CD4-positive, alpha-beta T cell treated with Interferon gamma for 1 hour (primary cell): ENCODE results near the gene CCNA1.

Experiments used
- DNase-seq: peaks from one replicate; pipeline ENCODE4 v3.0.0-alpha.2; 2020

The CCNA1 gene

DNA sequence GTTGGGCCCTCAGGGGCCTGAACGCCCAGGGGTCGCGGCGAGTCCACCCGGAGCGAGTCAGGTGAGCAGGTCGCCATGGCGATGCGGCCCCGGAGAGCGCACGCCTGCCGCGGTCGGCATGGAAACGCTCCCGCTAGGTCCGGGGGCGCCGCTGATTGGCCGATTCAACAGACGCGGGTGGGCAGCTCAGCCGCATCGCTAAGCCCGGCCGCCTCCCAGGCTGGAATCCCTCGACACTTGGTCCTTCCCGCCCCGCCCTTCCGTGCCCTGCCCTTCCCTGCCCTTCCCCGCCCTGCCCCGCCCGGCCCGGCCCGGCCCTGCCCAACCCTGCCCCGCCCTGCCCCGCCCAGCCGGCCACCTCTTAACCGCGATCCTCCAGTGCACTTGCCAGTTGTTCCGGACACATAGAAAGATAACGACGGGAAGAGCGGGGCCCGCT lies at the start of gene CCNA1:
Gene CCNA1 (plus strand): TSS at position 390 of the 439 bp plus-strand sequence. CDS start 562 bp downstream, outside the sequence.
- no peak for DNase-seq

- DNase-seq: no peak
These were observed 46.8 kb upstream of the CCNA1 start for GRCh38 chr13:36385489-36385888.

- DNase-seq: no peak
These were observed 37.0 kb upstream of the CCNA1 start for GRCh38 chr13:36395280-36395679.

GRCh38 chr13:36405151-36405550 lies 27.1 kb upstream of the CCNA1 start:
- no peak for DNase-seq

GRCh38 chr13:36412736-36413135 lies 19.6 kb upstream of the CCNA1 start:
- no peak for DNase-seq

DNA sequence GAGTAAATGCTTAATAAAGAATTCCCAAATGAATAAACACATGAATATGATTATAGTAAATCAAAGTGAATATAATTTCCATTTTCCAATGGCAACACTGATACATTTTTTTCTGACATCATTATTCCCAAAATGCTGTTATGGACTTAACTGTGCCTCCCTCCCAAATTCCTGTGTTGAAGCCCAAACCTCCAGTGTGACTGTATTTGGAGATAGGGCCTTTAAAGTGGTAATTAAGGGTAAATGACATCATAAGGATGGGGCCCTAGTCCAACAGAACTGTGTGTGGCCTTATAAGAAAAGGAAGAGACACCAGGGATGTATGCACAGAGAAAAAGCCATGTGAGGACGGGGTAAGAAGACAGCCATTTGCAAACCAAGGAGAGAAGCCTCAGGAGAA lies 19.1 kb upstream of the CCNA1 start:
- no peak for DNase-seq

DNA sequence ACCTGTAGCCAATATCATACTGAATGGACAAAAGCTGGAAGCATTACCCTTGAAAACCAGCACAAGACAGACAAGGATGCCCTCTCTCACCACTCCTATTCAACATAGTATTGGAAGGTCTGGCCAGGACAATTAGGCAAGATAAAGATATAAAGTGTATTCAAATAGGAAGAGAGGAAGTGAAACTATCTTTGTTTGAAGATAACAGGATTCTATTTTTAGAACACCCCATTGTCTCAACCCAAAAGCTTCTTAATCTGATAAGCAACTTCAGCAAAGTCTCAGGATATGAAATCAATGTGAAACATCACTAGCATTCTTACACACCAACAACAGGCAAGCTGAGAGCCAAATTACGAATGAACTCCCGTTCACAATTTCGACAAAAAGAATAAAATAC lies 17.8 kb upstream of the CCNA1 start:
- DNase-seq: no peak

GRCh38 chr13:36417331-36417730 lies 15.0 kb upstream of the CCNA1 start:
- DNase-seq: no peak

- no peak for DNase-seq
These were observed 14.1 kb upstream of the CCNA1 start for GRCh38 chr13:36418022-36418805.

GRCh38 chr13:36420437-36420891 lies 11.8 kb upstream of the CCNA1 start:
- peak; percentile 52 for DNase-seq

DNA sequence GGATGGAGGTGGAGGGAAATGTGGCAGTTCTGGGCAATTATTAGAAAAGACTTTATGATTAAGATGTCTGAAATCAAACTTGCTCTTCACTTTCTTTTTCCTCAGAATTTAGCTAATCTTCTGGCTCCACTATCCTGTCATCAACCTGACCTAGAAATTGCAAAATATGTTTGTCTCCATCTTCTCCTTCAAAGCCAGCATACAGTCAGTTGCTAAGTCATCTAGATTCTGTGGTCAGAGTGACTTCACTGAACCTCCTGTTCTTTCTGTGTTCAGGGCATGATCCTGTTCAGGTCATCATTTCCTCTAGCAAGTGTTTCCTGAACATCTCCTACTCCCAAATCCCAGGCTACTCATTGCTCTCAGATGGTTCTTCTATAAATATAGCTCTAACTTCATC lies 10.8 kb upstream of the CCNA1 start:
- no peak for DNase-seq

GRCh38 chr13:36428086-36428485 lies 4.2 kb upstream of the CCNA1 start:
- DNase-seq: no peak

DNA sequence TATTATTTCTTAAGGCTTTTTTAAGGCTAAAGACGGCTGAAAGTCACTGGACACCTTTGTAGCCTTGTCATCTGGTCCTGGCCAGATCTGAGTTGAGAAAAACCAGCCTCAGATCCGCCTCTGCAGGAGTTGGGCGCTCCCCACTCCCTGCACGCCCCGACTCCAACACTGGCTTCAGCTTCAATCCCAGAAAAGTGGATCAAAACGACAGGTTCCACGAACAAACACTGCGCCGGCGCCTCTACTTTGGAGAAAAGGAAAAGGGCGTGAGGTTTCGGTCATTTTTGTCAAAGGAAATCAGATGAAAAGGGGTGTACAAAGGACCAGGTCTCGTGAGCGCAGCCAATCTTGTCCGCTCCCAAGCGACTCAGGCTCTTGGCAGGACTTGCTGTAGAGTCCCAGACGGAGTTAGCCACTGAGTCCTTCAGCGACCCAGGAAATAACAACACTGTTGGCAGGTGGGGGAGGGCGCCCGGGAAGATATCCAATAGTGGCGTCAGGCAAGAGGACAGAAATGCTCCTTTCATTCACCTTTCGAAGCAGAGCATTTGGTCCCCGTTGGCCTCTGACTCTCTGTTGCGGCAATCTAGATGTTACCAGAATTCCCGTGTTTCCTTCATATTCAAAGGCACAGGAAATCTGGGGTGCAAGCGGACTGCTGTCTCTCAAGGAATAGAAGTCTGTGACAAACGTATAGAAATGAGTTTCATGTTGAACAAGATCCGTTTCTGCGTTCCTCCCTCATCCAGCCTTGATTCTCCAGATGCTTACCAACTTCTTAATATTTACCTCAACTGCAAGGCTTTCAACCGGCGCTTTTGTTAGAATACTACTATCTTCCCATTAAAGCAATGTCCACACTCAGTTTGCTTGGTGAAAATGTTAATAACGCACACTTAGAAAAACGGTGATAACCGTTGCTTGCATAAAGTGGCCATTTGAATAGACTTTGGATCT lies 1.8 kb upstream of the CCNA1 start:
- no peak for DNase-seq

- DNase-seq: no peak
These were observed 840 bp upstream of the CCNA1 start for GRCh38 chr13:36431204-36432105.

DNA sequence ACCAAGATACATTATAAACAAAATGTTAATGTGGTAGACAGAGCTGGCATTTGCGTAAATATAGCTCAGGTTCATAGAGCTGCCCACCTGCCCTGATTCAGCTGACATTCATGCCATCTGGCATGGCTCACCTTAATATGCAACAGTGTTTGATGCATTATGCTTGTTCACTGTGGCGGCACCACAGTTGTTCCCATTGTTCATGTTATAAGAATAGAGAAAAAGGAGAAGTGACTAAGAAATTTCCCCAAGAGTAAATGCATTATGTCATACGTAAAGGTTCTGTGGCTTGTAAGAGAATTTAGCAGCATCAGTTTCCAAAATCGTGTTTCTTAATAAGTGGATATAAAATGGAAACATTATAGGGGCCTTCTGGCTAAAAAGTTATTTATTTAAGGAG lies 4.5 kb downstream of the CCNA1 start:
- DNase-seq: no peak

DNA sequence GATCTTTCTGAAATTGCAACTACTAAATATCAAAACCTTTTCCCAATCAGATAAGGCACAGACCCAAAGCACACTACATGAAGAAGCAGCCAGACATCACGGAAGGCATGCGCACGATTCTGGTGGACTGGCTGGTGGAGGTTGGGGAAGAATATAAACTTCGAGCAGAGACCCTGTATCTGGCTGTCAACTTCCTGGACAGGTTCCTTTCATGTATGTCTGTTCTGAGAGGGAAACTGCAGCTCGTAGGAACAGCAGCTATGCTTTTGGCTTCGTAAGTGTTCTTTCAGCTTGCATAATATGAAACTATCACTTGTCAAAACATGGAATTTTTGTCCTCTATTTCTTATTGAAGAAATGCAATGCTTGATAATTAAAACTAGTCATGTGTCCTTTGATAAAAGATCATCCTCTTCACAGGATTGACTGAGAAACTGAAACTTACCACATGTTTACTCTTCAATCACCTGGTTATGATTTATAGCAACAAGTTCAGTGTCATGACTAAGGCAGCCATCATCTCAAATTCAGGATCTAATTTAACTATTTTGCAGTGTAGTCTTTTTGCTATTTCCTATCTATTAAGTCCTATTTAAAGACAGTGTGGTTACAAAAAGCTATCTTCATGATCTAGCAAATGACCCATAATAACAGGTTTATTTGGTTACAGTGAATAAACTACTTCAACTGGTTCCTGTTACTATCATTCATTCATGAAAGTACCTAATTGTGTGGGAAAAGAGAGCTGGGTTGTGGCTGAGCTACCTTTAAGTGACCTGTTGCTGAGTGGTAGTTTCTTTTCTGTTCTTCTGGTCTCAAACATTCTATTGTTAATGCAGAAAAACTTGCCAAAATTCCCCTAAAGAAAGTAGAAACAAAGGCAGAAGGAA lies 6.5 kb downstream of the CCNA1 start:
- no peak for DNase-seq

- DNase-seq: no peak
These were observed 13.0 kb downstream of the CCNA1 start for GRCh38 chr13:36445278-36445677.

DNA sequence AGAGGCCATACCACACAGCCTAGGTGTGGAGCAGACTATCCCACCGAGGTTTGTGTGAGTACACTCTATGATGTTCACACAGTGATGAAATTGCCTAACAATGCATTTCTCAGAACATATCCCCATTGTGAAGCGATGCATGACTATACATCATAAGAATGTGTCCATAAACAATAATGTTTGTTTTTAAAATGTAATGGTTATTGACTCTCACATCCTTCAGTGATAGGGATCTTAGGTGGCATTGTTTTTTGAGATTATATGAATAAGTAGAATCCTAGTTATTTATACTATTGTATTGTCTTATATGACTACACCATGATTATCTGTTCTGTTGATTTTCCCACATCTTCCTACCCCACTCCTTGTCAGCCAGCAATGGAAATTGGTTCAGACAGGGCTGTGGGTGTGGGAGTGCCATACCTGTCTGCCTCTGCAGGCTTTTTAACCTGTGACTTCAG lies 13.6 kb downstream of the CCNA1 start:
- DNase-seq: no peak

DNA sequence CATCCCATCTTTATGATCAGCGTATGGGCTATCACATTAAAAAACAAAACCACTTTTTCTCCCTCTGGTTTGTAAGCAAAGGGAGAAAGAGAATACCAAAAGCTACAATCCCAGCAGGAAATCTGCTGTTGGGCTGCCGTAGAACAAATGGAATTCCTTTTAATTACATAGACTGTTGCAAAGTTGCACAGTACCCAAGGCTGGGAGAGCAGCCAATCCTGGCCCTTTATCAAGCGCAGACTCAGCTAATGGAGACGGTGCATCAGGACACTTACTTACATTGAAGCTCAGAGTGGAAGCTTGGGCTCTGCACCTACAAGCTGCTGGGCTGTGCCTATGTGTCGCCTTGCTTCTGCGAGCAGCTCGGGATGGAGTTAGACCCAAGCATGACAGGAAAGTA lies 15.2 kb downstream of the CCNA1 start:
- no peak for DNase-seq

GRCh38 chr13:36450534-36450933 lies 18.2 kb downstream of the CCNA1 start:
- DNase-seq: no peak

DNA sequence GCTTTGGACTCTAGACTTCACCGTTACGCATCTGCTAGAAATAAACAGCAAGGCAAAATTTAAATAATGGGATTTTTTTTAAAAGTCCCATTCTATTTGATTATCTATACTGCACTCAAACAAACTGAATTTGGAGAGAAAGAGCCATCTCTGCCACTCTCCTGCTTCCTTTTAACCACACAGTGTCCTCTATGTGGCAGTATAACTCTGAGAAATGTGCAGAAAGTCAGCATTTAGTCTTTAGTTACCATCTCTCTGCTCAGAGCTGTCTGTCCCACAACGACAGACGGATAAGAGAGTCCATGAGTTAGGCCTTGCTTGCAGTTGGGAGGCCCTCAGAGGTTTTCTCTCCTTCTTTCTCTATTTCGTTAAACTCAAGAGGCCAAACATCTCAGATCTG lies 21.2 kb downstream of the CCNA1 start:
- no peak for DNase-seq

- no peak for DNase-seq
These were observed 21.8 kb downstream of the CCNA1 start for GRCh38 chr13:36454121-36454520.
